Spleen (tissue), 11 donors: ENCODE results near the gene HAL. TPM values are rescaled to one million over a fixed set of nuclear protein-coding genes. Genes with fewer than 3 reads are reported as not detected.

Experiments
- DNase-seq: peaks from one replicate; pipeline ENCODE4 v3.0.0-alpha.2; 2020
- H3K27ac ChIP-seq, 8 donors: fragments of 200-600 bp; sonication (generic) in 7 of 8; 1 replicate in 4 of 8; 2 replicates in 4 of 8; pipeline versions ENCODE4 v1.5.0 to v1.8.0; 2016 to 2021; ENCODE audit warnings: inconsistent platforms in 4 of 8, mild to moderate bottlenecking in 4 of 8, moderate library complexity in 1 of 8
- H3K27me3 ChIP-seq, 7 donors: fragments of 200-600 bp; sonication (generic) in 6 of 7; replicated peaks in 1 of 7; 1 replicate in 4 of 7; 2 replicates in 3 of 7; pipeline versions ENCODE4 v1.5.0 to v1.8.0; 2016 to 2021; ENCODE audit warnings: inconsistent platforms in 3 of 7, mild to moderate bottlenecking in 1 of 7
- H3K36me3 ChIP-seq, 6 donors: fragments of 200-600 bp; sonication (generic) in 5 of 6; 1 replicate in 4 of 6; 2 replicates in 2 of 6; pipeline versions ENCODE4 v1.5.0 to v1.8.0; 2016 to 2021; ENCODE audit warnings: inconsistent platforms in 2 of 6
- H3K4me1 ChIP-seq, 6 donors: fragments of 200-600 bp; sonication (generic) in 5 of 6; 1 replicate in 3 of 6; 2 replicates in 3 of 6; pipeline versions ENCODE4 v1.5.0 to v1.8.0; 2016 to 2021; ENCODE audit warnings: inconsistent platforms in 3 of 6
- H3K4me3 ChIP-seq, 8 donors: fragments of 200-600 bp; sonication (generic) in 7 of 8; 1 replicate in 4 of 8; 2 replicates in 4 of 8; pipeline versions ENCODE4 v1.5.0 to v1.8.0; 2016 to 2021; ENCODE audit warnings: inconsistent platforms in 4 of 8, mild to moderate bottlenecking in 4 of 8, moderate library complexity in 2 of 8
- H3K9me3 ChIP-seq, 8 donors: fragments of 200-600 bp; sonication (generic) in 7 of 8; 1 replicate in 4 of 8; 2 replicates in 4 of 8; pipeline versions ENCODE4 v1.5.0 to v1.8.0; 2016 to 2021; ENCODE audit warnings: inconsistent platforms in 4 of 8
- CTCF ChIP-seq, 11 experiments: fragments of 200-600 bp in 7 of 11; fragments of 450-650 bp in 4 of 11; sonication (generic) in 4 of 11; IDR thresholded peaks in 8 of 11; conservative IDR thresholded peaks in 3 of 11; 1 replicate in 7 of 11; 2 replicates in 4 of 11; pipeline versions ENCODE4 v1.4.0 to v1.8.0; 2016 to 2021; ENCODE audit warnings: antibody characterized with exemption in 11 of 11, inconsistent platforms in 4 of 11, mild to moderate bottlenecking in 1 of 11
- POLR2A ChIP-seq, 3 donors: fragments of 450-650 bp; IDR thresholded peaks; one replicate each; pipeline ENCODE4 v1.5.1; 2017; ENCODE audit warnings: antibody characterized with exemption in 3 of 3, mild to moderate bottlenecking in 1 of 3
- POLR2AphosphoS5 ChIP-seq, 3 donors: sonication (generic); formaldehyde crosslinking; IDR thresholded peaks; one replicate each; pipeline ENCODE4 v1.5.1; 2017; ENCODE audit warnings: antibody characterized with exemption in 3 of 3
- WGBS, 5 donors: extraction: QIAGEN DNeasy Blood & Tissue Kit in 3 of 5; methylation state at CpG; one replicate each; pipeline versions ENCODE4 v1.1.5 to v1.1.7; 2013 to 2018; 5-methylcytosine and 5-hydroxymethylcytosine counted together
- intact Hi-C: fragments of 100-400 bp; cut with DNase I; formaldehyde crosslinking; loops from one replicate; pipeline ENCODE4 v1.15.0; 2023; ENCODE audit warnings: low total_unique reads
- polyA plus RNA-seq, 3 donors: library from polyadenylated mRNA; stranded (reverse); fragments of 200-250 nt; gene quantifications; one replicate each; pipeline ENCODE4 v1.2.1, GENCODE V29; 2013
- total RNA-seq, 7 donors: library from RNA; depleted of rRNA in 3 of 7; stranded (reverse); fragments of >200 nt in 3 of 7; fragmentation: NEBNext Ultra II Directional in 4 of 7; extraction: Animal tissue kit (Norgen Biotek cat#: 25700) in 4 of 7; gene quantifications; one replicate each; pipeline versions ENCODE4 v1.1.0 to v1.2.1, GENCODE V29; 2016 to 2021
- donor health status: healthy with polysubstance abuse.
- donor health status: DM: no; HTN: no; CAD: no; lungs with moderate emphysema.
- donor health status: DM: no; HTN: no; CAD: no.
- donor health status: Bipolar disorder and iron deficiency.
- donor health status: healthy.
- donor health status: DM: no; HTN: no; CAD: no.
- donor health status: DM: yes; HTN: yes; CAD: no.

HAL gene
- total and polyA plus RNA-seq, 10 donors, result 0.24 to 27.3 (median 9.4) TPM

- Histone ChIP-seq H3K9me3 (peaks cover 0 to 6% (median 0%) of the 10 kb centered on the region in 8 donors), H3K36me3 (no peaks in the 10 kb centered on the region), H3K27me3 (no peaks in the 10 kb centered on the region), H3K27ac (peak overlapping the region in 4 of 8 donors; percentile 60 to 94 (median 82)), H3K4me3 (no peak overlapping the region), H3K4me1 (peaks cover 2 to 33% (median 20%) of the 10 kb centered on the region in 6 donors)
- TF ChIP-seq CTCF (IDR thresholded peaks at IDR 0.05 in 8 of 11, conservative IDR thresholded peaks at IDR 0.05 in 3 of 11), result no peak
- TF ChIP-seq POLR2AphosphoS5 (IDR thresholded peaks at IDR 0.05), result no peak
- TF ChIP-seq POLR2A (IDR thresholded peaks at IDR 0.05), result no peak
- intact Hi-C loops, result no loop called here
- DNase-seq, result no peak
- WGBS, 5 donors, result 57 to 86% (median 76%) methylated on average over 3 of the region's 3 CpGs
Measured at GRCh38 chr12:96039516-96039915, 43.4 kb upstream of the HAL start.

GRCh38 chr12:96036765-96037455, 40.8 kb upstream of the HAL start:
- peak overlapping the region in 7 of 8 donors; percentile 56 to 94 (median 89) for H3K27ac ChIP-seq
- peak; percentile 78 for DNase-seq
- intact Hi-C loops, result no loop called here
- peak overlapping the region in 1 of 8 donors; percentile 26 for H3K4me3 ChIP-seq
- no peaks in the 10 kb centered on the region for H3K36me3 ChIP-seq
- H3K9me3 ChIP-seq, result peaks cover 0 to 6% (median 0%) of the 10 kb centered on the region in 8 donors
- H3K27me3 ChIP-seq, result no peaks in the 10 kb centered on the region
- WGBS, 5 donors, result 87 to 93% (median 91%) methylated on average over 8 of the region's 8 CpGs
- TF ChIP-seq CTCF (IDR thresholded peaks at IDR 0.05 in 8 of 11, conservative IDR thresholded peaks at IDR 0.05 in 3 of 11) (no peak), POLR2A (IDR thresholded peaks at IDR 0.05) (no peak), POLR2AphosphoS5 (IDR thresholded peaks at IDR 0.05) (no peak)
- peaks cover 20 to 48% (median 37%) of the 10 kb centered on the region in 6 donors for H3K4me1 ChIP-seq

- peak within 1 kb of the TSS; percentile 83 to 94 (median 90) for H3K27ac ChIP-seq
- H3K27me3 ChIP-seq, result no peaks in the 10 kb centered on the region
- TF ChIP-seq POLR2AphosphoS5 (IDR thresholded peaks at IDR 0.05) (peak; percentile 90 to 99 (median 96)), CTCF (IDR thresholded peaks at IDR 0.05 in 8 of 11, conservative IDR thresholded peaks at IDR 0.05 in 3 of 11) (no peak), POLR2A (IDR thresholded peaks at IDR 0.05) (peak in 2 of 3 donors; percentile 89 to 91)
- peaks cover 0 to 6% (median 0%) of the 10 kb centered on the region in 8 donors for H3K9me3 ChIP-seq
- WGBS, 5 donors, result 0 to 1% (median 0%) methylated on average over 54 to 55 of the region's 55 CpGs
- intact Hi-C loops, result no loop called here
- H3K36me3 ChIP-seq, result no peaks in the 10 kb centered on the region
- peaks cover 20 to 62% (median 43%) of the 10 kb centered on the region in 6 donors for H3K4me1 ChIP-seq
- peak; percentile 98 for DNase-seq
- H3K4me3 ChIP-seq, result peak within 1 kb of the TSS; percentile 72 to 99 (median 92)
Measured at GRCh38 chr12:96035283-96036236, 39.4 kb upstream of the HAL start, which contains the start of gene LTA4H. LTA4H (minus strand) TSS chr12:96035587; CDS start chr12:96035519, 68 bp downstream.
